Cortex of kidney (tissue), 1 donor: ENCODE results near the gene MED26.

Experiments
- DNase-seq: peaks from one replicate; lab custom pipeline; 2025; lab: John Stamatoyannopoulos, UW

MED26 gene

DNA sequence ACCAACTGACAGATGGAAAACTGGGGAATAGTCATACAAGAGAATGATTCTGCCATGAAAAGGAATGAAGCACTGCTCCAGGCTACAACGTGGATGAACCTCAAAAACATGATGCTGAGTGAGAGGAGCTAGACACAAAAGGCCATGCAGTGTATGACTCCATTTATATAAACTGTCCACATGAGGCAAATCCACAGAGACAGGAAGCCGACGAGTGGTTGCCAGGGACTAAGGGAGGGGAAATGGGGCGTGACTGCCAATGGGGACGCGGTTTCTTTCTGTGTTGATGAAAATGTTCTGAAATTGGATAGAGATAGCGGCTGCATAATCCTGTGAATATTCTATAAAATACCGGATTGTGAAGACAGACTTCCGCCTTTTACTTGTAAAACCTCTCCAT is 21.7 kb upstream of the MED26 start:
- no peak for DNase-seq

DNA sequence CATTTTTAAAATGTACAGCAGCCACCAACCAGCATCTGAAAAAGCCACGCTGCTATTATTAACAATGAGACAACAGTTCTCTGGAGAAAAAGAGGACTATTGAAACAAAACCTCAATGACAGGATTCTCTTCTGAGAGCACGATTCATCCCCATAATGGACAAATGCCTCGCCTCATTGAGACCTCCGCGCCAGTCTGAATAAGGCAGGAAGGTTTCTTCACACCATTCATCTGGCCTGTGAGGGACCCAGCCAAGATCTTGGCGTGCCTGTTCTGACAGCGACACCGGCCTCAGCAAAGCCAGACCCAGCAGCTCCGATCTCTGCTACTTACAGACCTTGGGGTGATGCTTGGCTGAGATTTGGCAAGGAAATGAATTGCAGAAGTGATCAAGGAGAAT is 17.1 kb upstream of the MED26 start:
- no peak for DNase-seq

DNA sequence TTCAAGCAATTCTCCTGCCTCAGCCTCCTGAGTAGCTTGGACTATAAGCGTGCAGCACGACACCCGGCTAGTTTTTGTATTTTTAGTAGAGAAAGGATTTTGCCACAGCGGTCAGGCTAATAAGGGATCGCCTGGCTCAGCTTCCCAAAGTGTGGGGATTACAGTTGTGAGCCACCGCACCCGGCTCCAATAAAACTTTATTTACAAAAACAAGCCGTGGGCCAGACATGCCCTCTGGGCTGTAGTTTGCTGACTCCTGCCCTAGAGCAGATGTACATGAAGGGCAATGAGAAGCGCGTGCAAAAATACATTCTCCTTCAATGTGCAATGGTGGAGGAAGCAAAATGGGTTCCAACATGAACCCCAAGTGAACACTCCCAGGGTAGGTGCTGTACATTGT is 13.7 kb upstream of the MED26 start:
- no peak for DNase-seq

GRCh38 chr19:16640951-16641350 is 12.9 kb upstream of the MED26 start:
- DNase-seq, result no peak

DNA sequence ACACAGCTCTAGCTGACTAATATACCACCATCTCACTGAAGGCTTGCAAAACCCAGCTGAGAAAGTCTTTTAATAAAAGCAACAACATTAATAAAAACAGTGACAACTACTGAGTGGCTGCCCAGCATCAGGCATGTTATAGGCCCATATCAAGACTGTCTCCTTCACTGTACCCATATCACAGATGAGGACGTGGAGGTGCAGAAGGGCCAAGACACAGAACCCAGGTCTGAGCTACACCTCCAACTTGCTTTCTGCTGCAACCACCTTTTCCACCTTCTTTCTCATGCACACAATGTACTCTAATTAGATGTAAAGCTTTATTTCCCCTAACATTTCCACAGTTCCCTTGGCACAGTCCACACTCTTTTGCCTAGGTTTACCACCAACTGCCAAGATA is 10.7 kb upstream of the MED26 start:
- DNase-seq, result no peak

DNA sequence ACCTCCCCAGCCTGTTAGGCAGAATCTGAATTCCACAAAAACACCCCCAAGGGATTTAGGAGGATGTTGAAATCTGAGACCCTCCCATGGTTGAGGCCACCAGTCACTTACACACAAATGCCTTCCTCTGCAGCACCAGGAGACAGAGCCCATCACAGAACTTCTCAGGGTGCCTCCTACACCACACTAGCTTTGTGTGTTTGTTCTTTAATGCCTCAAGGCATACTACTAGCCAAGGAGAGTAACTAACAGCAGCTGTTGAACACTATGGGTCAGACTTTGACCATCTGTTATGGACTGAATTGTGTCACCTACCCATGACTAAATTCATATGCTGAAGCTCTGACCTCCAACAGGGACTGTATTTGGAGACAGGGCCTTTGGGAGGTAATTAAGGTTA is 9.5 kb upstream of the MED26 start:
- no peak for DNase-seq

GRCh38 chr19:16631465-16631864 is 3.5 kb upstream of the MED26 start:
- DNase-seq, result no peak

GRCh38 chr19:16628984-16629691 is 1.1 kb upstream of the MED26 start:
- no peak for DNase-seq

DNA sequence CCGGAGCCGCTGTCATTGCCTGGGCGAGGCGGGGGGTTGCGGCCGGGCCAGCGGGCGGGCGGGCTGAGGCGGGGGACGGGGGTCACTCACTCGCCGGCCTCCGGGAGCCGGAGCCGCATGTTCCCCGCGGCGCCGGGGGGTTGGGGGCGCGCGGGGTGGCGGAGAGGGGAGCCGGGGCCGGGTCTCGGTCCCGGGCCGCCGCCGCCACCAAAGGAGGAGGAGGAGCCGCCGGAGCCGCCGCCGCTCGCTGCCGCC is 149 bp downstream of the MED26 start:
- no peak for DNase-seq

DNA sequence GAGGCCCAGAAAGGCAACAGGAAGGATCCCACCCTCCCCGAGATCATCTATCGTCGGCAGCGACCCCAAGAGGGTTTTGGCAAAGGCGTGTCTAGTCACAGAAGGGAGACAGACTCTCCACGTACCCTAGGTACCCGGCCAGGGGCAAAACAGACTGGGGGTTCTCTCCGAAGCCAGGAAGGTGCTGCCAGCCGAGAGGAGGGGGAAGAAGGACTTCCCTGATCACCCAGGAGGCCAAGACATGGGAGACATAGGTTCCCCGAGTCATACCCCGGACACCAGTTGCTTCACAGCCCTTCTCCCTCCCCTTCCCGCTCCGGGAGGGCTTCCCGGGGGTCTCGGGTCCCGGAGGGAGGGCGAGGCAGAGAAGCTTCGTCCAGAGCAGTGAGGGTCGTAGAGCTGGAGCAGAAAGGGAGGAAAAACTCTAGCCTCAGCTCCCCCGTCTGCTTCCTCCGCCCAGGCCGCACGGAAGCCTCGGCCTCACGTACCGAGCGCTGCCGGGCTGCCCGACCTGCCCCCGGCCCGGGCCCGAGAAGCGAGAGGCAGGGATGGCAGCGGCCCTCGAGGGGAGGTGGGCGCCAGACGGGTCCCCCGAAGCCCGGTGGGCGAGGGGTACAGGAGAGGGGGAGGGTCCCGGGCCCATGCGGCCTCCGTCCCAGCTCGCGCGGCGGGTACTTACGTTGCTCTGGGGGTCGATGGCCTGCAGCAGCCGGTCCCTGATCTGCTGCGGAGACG is 644 bp downstream of the MED26 start:
- no peak for DNase-seq

DNA sequence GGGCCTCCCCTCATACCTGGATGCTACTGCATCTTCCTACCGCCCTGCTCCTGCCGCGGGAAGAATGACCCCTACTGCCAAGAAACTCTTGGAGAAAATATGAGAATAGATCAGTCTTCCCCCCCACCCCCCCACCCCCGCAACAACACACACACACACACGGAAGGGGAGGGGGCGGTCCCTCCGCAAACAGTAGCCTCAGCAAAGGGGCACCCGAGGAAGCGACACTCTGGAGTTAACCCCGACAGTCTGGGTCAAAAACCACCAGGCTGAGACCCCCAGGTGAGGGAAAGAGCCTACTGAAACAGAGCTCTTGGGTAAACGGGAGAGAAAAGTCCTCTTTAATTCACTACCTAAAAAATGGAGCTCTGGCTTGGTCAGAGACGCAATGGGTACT is 1.2 kb downstream of the MED26 start:
- no peak for DNase-seq

DNA sequence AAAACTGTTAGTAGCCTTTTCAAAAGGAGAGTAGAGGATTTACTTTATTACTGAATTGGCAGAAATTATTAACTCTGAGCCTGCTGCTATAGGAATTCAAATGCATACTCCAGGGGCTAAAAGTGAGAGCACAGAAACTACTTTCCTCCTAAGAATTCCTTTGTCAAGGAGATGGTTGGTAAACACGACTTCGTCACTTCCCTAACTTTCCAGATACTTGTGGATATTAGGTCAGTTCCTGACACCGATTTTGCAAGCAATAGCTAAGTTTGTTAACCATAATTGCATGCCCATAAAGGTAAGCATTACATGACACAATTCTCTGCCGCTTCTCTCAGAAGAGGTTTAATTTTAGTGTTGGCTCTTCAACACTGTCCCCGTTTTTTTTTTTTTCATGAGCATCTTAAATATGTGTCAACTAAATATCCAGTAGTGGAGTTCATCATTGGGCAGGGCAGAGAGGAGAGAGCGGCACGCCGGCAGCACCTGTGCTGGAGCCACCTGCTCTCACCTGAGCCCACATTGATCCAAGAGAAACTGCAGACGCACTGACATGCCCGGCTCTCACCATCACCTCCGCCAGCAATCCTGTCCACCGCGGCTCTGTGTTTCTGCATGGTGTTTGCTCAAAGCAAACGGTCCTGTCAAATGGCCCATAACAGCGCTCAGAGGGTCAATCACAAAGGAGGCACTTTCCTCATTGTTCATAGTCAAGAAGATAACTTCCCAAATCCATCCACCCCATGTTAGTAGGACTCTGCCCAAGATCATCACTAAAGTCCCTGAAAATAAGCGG is 2.6 kb downstream of the MED26 start:
- no peak for DNase-seq

DNA sequence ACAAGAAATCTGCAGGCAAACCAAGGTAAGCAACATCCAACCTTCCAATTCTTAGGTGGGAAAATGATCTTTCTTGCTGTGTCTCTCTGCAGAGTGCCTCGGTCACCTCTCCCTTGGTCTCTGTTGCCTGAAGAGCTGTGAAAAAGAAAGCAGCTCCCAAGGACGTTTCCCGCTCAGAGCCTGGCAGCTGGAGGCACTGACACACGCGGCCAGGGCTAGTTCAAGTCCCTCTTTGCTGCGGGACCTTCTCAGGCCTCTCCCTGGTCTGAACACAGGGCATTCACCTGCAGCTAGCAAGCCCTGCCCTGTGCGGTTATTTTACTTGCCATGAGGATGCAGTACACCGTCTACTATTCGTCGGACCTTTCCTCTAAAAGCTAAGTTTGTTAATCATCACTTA is 3.8 kb downstream of the MED26 start:
- DNase-seq, result no peak

DNA sequence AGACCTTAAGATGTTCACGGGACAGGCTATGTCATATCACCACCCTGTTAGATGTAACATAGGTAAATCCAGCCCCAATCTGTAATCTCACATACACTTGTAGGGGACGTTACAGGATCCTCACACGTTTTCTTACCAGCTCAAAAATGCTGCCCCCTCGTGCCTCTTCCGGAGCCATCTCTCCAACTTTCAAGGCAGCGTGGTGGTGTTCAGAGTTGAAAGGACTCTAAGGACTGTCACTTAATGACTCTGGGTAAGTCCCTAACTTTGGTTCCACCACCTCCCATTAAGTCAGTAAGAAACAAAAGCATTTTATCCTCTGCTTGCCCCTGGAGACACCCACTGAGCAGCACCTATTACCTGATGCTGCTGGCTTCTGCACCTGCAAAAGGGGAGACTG is 4.4 kb downstream of the MED26 start:
- DNase-seq, result no peak

GRCh38 chr19:16623066-16623465 is 4.9 kb downstream of the MED26 start:
- no peak for DNase-seq

DNA sequence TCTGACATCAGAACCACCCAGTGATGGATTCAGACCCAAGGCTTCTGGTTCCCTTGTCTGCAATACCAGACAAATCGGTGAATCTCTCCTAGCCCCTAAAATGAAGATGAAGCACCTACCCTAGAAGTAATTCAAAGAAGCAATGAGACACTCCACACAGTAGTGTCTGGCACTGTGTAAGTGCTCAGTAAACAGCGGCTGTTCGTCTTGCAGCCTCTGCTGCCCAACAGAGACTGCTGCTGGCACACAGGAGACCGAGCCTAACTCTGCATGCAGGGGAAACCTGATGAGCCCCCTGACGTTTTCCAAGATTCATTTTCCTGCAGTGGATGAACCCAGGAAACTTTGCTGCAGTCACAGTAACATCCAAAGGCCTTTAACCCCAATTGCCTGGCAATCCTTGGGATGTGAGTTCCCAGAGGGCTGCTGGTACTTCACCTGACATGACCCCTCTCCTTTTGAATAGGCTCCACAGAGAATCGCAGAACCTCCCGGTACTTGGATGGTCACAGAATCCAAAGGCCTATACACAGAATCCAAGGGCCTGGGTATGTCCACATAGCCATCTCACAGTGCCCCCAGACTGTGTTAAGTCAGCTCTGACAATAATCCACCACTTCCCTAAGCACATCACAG is 6.7 kb downstream of the MED26 start:
- DNase-seq, result no peak

GRCh38 chr19:16620584-16620983 is 7.4 kb downstream of the MED26 start:
- DNase-seq, result no peak

DNA sequence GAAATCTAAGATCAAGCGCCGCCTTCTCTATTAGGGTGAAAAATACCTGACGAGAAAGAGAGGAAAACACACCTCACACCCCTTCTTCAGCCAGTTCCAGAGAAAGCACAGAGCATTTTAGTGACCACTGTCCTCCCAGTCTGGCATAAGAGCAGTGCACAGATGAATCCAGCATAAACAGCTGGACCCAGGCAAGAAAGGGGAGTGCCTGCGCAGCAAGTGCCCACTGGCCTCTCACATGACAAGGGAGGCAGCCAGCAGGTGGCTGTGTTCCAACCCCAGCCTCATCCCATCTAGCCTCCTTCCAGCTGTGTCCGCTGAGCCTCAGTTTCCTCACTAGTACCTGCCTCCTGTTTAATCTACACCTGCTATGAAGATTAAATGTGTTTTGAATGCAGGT is 8.0 kb downstream of the MED26 start:
- DNase-seq, result no peak

GRCh38 chr19:16619457-16619856 is 8.5 kb downstream of the MED26 start:
- no peak for DNase-seq

DNA sequence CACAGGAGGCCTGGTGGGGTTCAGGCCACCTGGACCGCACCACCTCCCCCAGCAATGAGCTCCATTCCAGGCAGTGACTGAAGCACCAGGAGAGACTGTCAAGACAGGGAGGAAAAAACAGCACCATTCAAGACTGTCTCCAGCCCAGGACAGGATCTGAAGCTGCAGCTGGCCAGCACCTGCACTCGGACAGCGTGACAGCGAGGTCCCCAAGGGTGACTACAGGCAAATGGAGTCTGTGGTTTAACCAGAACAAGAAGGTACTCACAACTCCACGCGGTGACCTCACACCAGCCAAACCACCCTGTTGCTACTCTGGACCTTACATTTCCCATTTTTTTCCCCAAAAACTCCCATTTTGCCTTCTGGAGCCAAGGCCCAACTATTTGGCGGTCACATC is 9.8 kb downstream of the MED26 start:
- no peak for DNase-seq

DNA sequence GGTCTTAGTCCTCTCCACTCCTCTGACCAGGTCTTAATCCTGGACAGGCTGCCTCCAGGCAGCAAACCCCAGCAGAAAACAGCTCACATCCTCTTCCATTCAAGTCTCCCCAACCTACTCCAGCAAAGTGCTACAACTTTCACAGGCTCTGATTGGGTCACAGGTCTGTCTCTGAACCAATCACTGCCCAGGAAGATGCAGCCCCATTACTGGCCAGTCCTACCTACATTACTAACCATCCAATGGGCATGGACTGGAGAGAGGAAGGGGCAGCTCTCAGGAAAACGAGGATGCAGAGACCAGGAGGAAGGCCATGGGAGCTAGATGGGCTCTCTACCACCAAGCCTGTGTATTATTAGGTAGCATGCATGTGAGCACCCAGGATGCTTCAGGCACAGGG is 12.2 kb downstream of the MED26 start:
- no peak for DNase-seq

DNA sequence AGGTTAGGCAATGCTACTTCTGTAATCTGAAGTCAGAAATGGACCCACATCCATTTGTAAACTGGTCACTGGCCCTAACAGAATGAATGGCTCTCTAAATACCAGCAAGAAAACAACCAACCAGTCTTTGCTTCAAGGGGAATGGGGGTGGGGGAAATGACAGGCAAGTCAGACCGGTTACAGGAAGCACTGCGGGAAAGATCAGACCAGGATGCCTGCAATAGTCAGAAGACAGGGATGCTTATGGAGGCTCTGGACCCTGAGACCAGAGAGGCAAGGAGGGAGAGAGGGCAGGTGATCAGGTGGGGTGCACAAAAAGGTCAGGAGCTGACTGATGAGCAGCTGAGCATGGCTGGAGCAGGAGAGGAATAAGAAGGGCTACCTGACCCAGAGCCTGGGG is 13.1 kb downstream of the MED26 start:
- no peak for DNase-seq

GRCh38 chr19:16613841-16614240 is 14.2 kb downstream of the MED26 start:
- DNase-seq, result no peak
